ENCODE data around the gene ARHGEF35.
"Not testable (repeated sequence)": the region's sequence is repeated elsewhere in the genome, so short reads cannot be mapped to it uniquely, and the experiment has no call there.

ARHGEF35 gene

DNA sequence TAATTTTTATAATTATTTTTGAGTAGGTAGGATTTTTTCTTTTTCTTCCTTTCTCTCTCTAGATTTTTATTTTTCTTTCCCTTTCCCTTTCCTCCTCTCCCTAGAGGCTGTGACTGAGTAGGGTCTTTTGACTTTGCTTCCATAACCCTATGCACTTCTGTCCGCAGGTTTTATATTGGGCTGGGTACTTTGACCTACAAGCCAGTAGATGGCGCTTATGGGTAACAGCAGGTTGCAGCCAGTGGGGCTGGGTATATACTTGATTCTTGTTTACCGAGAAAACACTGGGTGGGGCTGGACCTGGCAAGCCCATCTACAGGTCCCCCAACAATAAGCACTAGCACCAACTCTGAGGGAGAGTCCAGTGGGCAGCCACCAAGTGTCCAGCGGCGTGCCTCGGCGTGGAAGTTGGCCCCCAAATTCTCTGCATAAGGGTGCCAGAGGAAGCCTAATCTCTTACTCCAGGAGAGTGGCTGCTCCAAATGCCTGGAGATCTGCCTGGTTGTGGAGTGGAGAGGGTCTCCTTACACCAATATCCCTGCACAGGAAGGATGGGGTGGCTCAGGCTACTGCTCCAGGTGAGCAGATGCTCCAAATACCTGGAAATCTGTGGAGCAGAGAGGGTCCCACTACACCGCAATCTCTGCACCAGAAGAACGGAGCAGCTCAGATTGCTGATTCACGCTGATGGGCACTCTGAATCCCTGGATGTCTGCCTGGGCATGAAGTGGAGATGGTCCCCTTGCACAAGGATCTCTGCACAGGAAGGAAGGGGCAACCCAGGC lies 17.1 kb downstream of the ARHGEF35 start:
- DNase-seq (ENCODE audit: low spot score) = not testable (repeated sequence)

- TF ChIP-seq, protein P1, sequence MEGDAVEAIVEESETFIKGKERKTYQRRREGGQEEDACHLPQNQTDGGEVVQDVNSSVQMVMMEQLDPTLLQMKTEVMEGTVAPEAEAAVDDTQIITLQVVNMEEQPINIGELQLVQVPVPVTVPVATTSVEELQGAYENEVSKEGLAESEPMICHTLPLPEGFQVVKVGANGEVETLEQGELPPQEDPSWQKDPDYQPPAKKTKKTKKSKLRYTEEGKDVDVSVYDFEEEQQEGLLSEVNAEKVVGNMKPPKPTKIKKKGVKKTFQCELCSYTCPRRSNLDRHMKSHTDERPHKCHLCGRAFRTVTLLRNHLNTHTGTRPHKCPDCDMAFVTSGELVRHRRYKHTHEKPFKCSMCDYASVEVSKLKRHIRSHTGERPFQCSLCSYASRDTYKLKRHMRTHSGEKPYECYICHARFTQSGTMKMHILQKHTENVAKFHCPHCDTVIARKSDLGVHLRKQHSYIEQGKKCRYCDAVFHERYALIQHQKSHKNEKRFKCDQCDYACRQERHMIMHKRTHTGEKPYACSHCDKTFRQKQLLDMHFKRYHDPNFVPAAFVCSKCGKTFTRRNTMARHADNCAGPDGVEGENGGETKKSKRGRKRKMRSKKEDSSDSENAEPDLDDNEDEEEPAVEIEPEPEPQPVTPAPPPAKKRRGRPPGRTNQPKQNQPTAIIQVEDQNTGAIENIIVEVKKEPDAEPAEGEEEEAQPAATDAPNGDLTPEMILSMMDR (IDR thresholded peaks at IDR 0.05; ENCODE audit: extremely low read depth, missing control alignments) = no peak
- no peak for DNase-seq (ENCODE audit: low spot score)
These were observed 21.0 kb downstream of the ARHGEF35 start for GRCh38 chr7:144174613-144175012.

DNA sequence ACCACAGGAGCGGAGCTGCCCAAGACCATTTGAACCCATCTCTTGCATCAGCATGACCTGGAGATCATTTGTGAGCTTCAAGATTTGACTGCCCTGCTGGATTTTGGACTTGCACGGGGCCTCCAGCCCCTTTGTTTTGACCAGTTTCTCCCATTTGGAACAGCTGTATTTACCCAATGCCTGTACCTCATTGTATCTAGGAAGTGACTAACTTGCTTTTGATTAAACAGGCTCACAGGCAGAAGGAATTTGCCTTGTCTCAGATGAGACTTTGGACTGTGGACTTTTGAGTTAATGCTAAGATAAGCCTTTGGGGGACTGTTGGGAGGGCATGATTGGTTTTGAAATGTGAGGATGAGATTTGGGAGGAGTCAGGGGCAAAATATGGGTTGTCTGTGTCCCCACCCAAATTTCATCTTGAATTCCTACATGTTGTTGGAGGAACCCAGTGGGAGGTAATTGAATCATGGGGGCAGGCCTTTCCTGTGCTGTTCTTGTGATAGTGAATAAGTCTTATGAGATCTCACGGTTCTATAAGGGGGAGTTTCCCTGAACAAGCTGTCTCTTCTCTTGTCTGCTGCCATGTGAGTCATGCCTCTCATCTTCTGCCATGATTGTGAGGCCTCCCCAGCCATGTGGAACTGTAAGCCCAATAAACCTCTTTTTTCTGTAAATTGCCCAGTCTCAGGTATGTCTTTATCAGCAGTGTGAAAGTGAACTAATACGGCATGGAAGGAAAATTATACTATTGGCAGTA lies 23.9 kb downstream of the ARHGEF35 start:
- not testable (repeated sequence) for DNase-seq (ENCODE audit: low spot score)

DNA sequence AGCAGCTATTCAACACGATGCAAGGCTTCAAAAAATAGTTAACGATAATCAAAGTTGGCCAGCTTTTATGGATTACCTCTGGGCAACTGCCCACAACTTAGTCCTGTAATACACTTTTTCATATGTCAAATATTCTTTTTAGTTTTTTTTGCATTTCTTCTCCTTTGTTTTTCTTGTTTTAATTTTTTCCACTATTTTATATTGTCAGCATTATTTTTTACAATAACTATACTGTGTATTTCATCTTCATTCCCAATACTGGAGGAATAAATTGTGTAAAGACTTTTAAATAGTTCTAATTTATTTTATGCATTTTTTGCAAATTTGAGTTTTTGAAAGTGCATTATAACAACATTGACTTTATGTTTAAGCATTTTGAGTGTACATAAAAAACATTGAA lies 30.8 kb downstream of the ARHGEF35 start:
- no peak for DNase-seq (ENCODE audit: low spot score)
- TF ChIP-seq, protein P1 (IDR thresholded peaks at IDR 0.05; ENCODE audit: extremely low read depth, missing control alignments) = no peak

DNA sequence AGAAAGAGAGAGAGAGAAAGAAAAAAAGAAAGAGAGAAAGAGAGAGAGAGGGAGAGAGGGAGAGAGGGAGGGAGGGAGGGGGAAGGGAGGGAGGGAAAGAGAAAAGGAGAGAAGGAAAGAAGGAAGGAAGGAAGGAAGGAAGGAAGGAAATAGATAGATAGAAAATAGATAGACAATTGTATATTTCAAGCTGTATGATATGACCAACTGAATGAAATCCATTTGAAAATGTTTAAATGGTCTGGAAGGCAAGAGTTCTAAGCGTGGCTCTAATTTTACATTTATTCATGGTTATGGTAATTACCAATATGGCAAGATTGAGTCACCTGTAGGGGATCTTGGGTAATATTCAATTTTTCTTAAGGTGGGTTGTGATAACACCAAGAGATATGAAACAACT lies 36.8 kb downstream of the ARHGEF35 start:
- TF ChIP-seq, protein P1 (IDR thresholded peaks at IDR 0.05; ENCODE audit: extremely low read depth, missing control alignments) = no peak
- DNase-seq (ENCODE audit: low spot score) = no peak

DNA sequence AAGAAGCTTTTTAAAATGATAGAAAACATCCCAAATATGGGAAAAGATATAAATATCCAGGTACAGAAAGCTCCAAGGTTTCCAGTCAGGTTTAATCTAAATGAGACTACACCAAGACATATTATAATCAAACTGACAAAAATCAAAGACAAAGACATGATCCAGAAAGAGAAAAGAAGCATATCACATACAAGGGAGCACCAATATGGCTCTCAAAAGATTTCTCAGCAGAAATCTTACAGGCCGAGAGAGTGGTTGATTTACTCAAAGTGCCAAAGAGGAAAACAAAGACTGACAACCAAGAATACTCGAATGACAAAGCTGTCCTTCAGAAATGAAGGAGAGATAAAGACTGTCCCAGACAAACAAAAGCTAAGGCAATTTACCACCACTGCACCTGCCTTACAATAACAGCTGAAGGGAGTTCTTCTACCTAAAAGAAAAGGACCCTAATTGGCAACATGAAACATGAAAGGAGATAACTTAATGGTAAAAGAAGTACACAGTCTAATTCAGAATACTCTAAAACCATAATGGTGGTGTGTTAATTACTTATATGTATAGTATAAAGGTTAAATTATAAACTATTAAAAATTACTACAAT lies 47.3 kb downstream of the ARHGEF35 start:
- TF ChIP-seq, protein P1 (IDR thresholded peaks at IDR 0.05; ENCODE audit: extremely low read depth, missing control alignments) = no peak
- DNase-seq (ENCODE audit: low spot score) = no peak

DNA sequence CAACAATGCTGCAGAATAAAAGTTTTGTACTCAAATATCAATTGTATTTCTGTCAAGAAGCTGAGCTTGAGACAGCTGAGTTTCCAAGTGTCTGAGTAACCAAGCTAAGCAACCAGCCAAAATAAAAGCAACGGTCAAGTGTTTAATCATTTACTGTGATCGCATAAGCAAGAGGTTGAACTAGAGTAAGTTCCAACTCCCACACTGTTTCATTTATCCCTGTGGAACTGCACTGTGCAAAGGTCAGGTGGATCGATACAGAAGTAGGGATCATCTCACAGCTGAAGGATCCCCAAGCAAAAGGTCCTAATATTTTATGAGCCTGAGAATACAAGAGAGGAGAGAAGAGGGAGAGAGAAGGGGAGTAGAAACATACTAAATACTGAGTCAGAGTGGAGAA lies 51.2 kb downstream of the ARHGEF35 start:
- no peak for DNase-seq (ENCODE audit: low spot score)
- TF ChIP-seq, protein P1 (IDR thresholded peaks at IDR 0.05; ENCODE audit: extremely low read depth, missing control alignments) = no peak

DNA sequence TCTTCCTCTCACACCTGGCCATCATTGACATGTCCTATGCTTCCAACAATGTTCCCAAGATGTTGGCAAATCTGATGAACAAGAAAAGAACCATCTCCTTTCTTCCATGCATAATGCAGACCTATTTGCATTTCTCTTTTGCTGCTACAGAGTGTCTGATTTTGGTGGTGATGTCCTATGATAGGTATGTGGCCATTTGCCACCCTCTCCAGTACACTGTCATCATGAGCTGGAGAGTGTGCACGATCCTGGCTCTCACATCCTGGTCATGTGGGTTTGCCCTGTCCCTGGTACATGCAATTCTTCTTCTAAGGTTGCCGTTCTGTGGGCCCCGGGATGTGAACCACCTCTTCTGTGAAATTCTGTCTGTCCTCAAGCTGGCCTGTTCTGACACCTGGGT lies 53.4 kb downstream of the ARHGEF35 start:
- TF ChIP-seq, protein P1 (IDR thresholded peaks at IDR 0.05; ENCODE audit: extremely low read depth, missing control alignments) = no peak
- DNase-seq (ENCODE audit: low spot score) = no peak
